GM23338 (cell line): ENCODE results near the gene IGDCC3. TPM values are rescaled to one million over a fixed set of nuclear protein-coding genes. Genes with fewer than 3 reads are reported as not detected.
A peak's percentile ranks its signal among the peaks of the same experiment; 100 is the strongest.

Source experiments
- ATAC-seq: fragments of 200-7000 bp; cut with Tn5 transposase; 3 replicates; pipeline ENCODE4 v1.9.1; 2020
- DNase-seq: peaks from one replicate; pipeline ENCODE4 v3.0.0-alpha.2; 2015; ENCODE audit warnings: low spot score
- H2AFZ ChIP-seq: fragments of 200-600 bp; sonication (generic); 2 replicates; pipeline ENCODE4 v1.8.0; 2016; ENCODE audit warnings: antibody characterized with exemption, mild to moderate bottlenecking, moderate library complexity
- H3F3A ChIP-seq: fragments of 200-600 bp; sonication (generic); replicated peaks from 2 replicates; pipeline ENCODE4 v1.8.0; 2017; ENCODE audit warnings: antibody characterized with exemption, mixed run types, low read depth
- H3K27ac ChIP-seq: fragments of 200-600 bp; sonication (generic); 2 replicates; pipeline ENCODE4 v1.6.1; 2016; ENCODE audit warnings: low read depth
- H3K27me3 ChIP-seq: fragments of 200-600 bp; sonication (generic); 2 replicates; pipeline ENCODE4 v1.8.0; 2016; ENCODE audit warnings: mild to moderate bottlenecking, mixed run types, moderate library complexity; ENCODE audit not compliant: insufficient read depth
- H3K36me3 ChIP-seq: fragments of 200-600 bp; sonication (generic); 2 replicates; pipeline ENCODE4 v1.8.0; 2016; ENCODE audit warnings: mild to moderate bottlenecking; ENCODE audit not compliant: insufficient read depth
- H3K4me1 ChIP-seq: fragments of 200-600 bp; sonication (generic); 2 replicates; pipeline ENCODE4 v1.8.0; 2016; ENCODE audit warnings: mild to moderate bottlenecking, moderate library complexity; ENCODE audit not compliant: insufficient read depth
- H3K4me2 ChIP-seq: fragments of 200-600 bp; sonication (generic); 2 replicates; pipeline ENCODE4 v1.7.1; 2017; ENCODE audit warnings: mixed run types
- H3K4me3 ChIP-seq: fragments of 200-600 bp; sonication (generic); 2 replicates; pipeline ENCODE4 v1.6.1; 2016; ENCODE audit warnings: mixed run types
- H3K79me2 ChIP-seq: fragments of 200-600 bp; sonication (generic); replicated peaks from 2 replicates; pipeline ENCODE4 v1.8.0; 2017; ENCODE audit warnings: mild to moderate bottlenecking; ENCODE audit not compliant: insufficient read depth
- H3K9me2 ChIP-seq: fragments of 200-600 bp; sonication (generic); 2 replicates; pipeline ENCODE4 v1.8.0; 2017; ENCODE audit not compliant: insufficient read depth
- H4K20me1 ChIP-seq: fragments of 200-600 bp; sonication (generic); replicated peaks from 2 replicates; pipeline ENCODE4 v1.8.0; 2017; ENCODE audit warnings: mild to moderate bottlenecking; ENCODE audit not compliant: insufficient read depth
- H3K27ac Mint-ChIP-seq: 2 replicates; pipeline ENCODE4 v1.8.0; 2020; ENCODE audit warnings: inconsistent platforms, mild to moderate bottlenecking, moderate library complexity, mixed read lengths
- H3K27me3 Mint-ChIP-seq: 3 replicates; pipeline ENCODE4 v1.8.0; 2022; ENCODE audit warnings: low read depth, mild to moderate bottlenecking, moderate library complexity, mixed read lengths, inconsistent platforms; ENCODE audit not compliant: insufficient read depth, poor library complexity
- H3K36me3 Mint-ChIP-seq: 3 replicates; pipeline ENCODE4 v1.8.0; 2021; ENCODE audit warnings: low read depth, mild to moderate bottlenecking, inconsistent platforms, moderate library complexity, mixed read lengths
- H3K4me1 Mint-ChIP-seq: 3 replicates; pipeline ENCODE4 v1.8.0; 2020; ENCODE audit warnings: mild to moderate bottlenecking, inconsistent platforms, mixed read lengths
- H3K4me3 Mint-ChIP-seq: 3 replicates; pipeline ENCODE4 v1.8.0; 2021; ENCODE audit warnings: moderate library complexity, mild to moderate bottlenecking, inconsistent platforms, mixed read lengths
- H3K9me3 Mint-ChIP-seq: 3 replicates; pipeline ENCODE4 v1.8.0; 2020; ENCODE audit warnings: moderate library complexity, mild to moderate bottlenecking, inconsistent platforms, mixed read lengths
- CREB1 ChIP-seq: fragments of 250-450 bp; sonication (Bioruptor Pico); IDR thresholded peaks from 2 replicates; pipeline ENCODE4 v1.5.0; 2020; ENCODE audit warnings: low read depth, mild to moderate bottlenecking, moderate library complexity
- EZH2 ChIP-seq: fragments of 200-600 bp; sonication (generic); IDR thresholded peaks from one replicate; pipeline ENCODE4 v1.8.0; 2017; ENCODE audit warnings: antibody characterized with exemption, mild to moderate bottlenecking, low read depth; ENCODE audit not compliant: unreplicated experiment
- EZH2phosphoT487 ChIP-seq: fragments of 200-600 bp; sonication (generic); IDR thresholded peaks from one replicate; pipeline ENCODE4 v1.8.1; 2018; ENCODE audit warnings: antibody characterized with exemption; ENCODE audit not compliant: unreplicated experiment
- JUNB ChIP-seq: IDR thresholded peaks from one replicate; pipeline ENCODE4 v1.6.1; 2016; ENCODE audit warnings: antibody characterized with exemption; ENCODE audit not compliant: unreplicated experiment
- NANOG ChIP-seq: IDR thresholded peaks from 2 replicates; pipeline ENCODE4 v1.6.1; 2016; ENCODE audit warnings: antibody characterized with exemption, borderline replicate concordance
- POLR2AphosphoS5 ChIP-seq: IDR thresholded peaks from 2 replicates; pipeline ENCODE4 v1.6.1; 2016; ENCODE audit warnings: antibody characterized with exemption, low read depth
- REST ChIP-seq: IDR thresholded peaks from one replicate; pipeline ENCODE4 v1.6.1; 2018; ENCODE audit warnings: antibody characterized with exemption; ENCODE audit not compliant: unreplicated experiment
- STAT1 ChIP-seq: IDR thresholded peaks from one replicate; pipeline ENCODE4 v1.6.1; 2016; ENCODE audit warnings: antibody characterized with exemption; ENCODE audit not compliant: unreplicated experiment
- ZNF114 ChIP-seq: fragments of 250-450 bp; sonication (Bioruptor Pico); IDR thresholded peaks from 2 replicates; pipeline ENCODE4 v1.5.0; 2020; ENCODE audit warnings: mild to moderate bottlenecking, moderate library complexity
- ZNF331 ChIP-seq: fragments of 250-450 bp; sonication (Bioruptor Pico); IDR thresholded peaks from 2 replicates; pipeline ENCODE4 v1.5.0; 2020; ENCODE audit warnings: low read depth, mild to moderate bottlenecking, moderate library complexity
- ZNF462 ChIP-seq: fragments of 250-450 bp; sonication (Bioruptor Pico); IDR thresholded peaks from 2 replicates; pipeline ENCODE4 v1.5.0; 2020; ENCODE audit warnings: mild to moderate bottlenecking, moderate library complexity
- polyA plus RNA-seq: library from polyadenylated mRNA; unstranded; fragments of >200 nt; fragmentation: Nextera tagmentation; extraction: Ambion mirVana; gene quantifications from 2 replicates; pipeline ENCODE4 v1.2.1, GENCODE V29; 2016
- total RNA-seq: library from RNA; depleted of rRNA; stranded (reverse); fragments of >200 nt; shearing (Covaris generic); gene quantifications from 2 replicates; pipeline ENCODE4 v1.2.3, GENCODE V29; 2014
- TF ChIP-seq, protein P1 (sequence below), 2 experiments: fragments of 200-600 bp in 1 of 2; sonication (generic) in 1 of 2; conservative IDR thresholded peaks; 2 replicates each; pipeline versions ENCODE4 v1.5.1 to v1.6.1; 2016 to 2017; ENCODE audit warnings: antibody characterized with exemption in 2 of 2, low read depth in 2 of 2, mild to moderate bottlenecking in 2 of 2, moderate library complexity in 1 of 2
- TF ChIP-seq, protein P2 (sequence below): IDR thresholded peaks from 2 replicates; pipeline ENCODE4 v1.6.1; 2016; ENCODE audit warnings: antibody characterized with exemption

Gene IGDCC3
- total and polyA plus RNA-seq, 2 experiments from 2014 or later: 15.3 to 30.7 TPM

DNA sequence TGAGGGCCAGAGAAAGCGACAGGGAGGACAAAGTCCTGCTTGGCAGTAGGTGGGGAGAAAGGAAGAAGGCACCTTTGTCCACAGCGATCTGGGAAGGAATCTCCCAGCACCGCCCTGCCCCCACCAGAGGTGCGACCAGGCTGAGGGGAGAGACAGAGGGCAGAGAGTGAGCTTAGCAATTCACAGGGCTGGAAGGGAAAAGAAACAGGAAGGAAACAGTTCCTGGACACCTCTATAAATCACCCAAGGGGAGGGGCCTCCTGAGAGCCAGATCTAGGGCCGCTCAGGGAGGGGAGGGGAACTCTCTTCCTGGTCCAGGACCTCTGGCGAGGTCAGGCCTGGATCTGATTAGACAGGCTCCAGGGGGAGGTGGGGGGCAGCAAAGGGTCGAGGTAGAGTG is 37.9 kb downstream of the IGDCC3 start:
- Mint-ChIP-seq H3K9me3 (no peaks in the 10 kb centered on the region), H3K27me3 (peaks cover 16% of the 10 kb centered on the region), H3K4me3 (peak overlapping the region; percentile 19; the same call in 1 of the 3 replicates), H3K36me3 (no peaks in the 10 kb centered on the region), H3K4me1 (peaks cover 54% of the 10 kb centered on the region), H3K27ac (0 out of 2 replicates have a peak overlapping the region, but pooled peaks have one; percentile 30)
- peak overlapping the region; percentile 65; the same call in 1 of the 2 replicates for H3K4me2 ChIP-seq
- H3K4me3 ChIP-seq: no peak overlapping the region
- H3K27me3 ChIP-seq: no peaks in the 10 kb centered on the region
- H3F3A ChIP-seq: peaks cover 4% of the 10 kb centered on the region; the same call in 1 of the 2 replicates
- no peaks in the 10 kb centered on the region for H3K79me2 ChIP-seq
- TF ChIP-seq, protein P1, sequence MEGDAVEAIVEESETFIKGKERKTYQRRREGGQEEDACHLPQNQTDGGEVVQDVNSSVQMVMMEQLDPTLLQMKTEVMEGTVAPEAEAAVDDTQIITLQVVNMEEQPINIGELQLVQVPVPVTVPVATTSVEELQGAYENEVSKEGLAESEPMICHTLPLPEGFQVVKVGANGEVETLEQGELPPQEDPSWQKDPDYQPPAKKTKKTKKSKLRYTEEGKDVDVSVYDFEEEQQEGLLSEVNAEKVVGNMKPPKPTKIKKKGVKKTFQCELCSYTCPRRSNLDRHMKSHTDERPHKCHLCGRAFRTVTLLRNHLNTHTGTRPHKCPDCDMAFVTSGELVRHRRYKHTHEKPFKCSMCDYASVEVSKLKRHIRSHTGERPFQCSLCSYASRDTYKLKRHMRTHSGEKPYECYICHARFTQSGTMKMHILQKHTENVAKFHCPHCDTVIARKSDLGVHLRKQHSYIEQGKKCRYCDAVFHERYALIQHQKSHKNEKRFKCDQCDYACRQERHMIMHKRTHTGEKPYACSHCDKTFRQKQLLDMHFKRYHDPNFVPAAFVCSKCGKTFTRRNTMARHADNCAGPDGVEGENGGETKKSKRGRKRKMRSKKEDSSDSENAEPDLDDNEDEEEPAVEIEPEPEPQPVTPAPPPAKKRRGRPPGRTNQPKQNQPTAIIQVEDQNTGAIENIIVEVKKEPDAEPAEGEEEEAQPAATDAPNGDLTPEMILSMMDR (conservative IDR thresholded peaks at IDR 0.05; ENCODE audit: low read depth in 2 of 2): no peak
- TF ChIP-seq POLR2AphosphoS5: no peak
- TF ChIP-seq EZH2phosphoT487: no peak
- TF ChIP-seq ZNF462: no peak
- no peak for TF ChIP-seq CREB1 (CRISPR knock-in tag)
- TF ChIP-seq, protein P2, sequence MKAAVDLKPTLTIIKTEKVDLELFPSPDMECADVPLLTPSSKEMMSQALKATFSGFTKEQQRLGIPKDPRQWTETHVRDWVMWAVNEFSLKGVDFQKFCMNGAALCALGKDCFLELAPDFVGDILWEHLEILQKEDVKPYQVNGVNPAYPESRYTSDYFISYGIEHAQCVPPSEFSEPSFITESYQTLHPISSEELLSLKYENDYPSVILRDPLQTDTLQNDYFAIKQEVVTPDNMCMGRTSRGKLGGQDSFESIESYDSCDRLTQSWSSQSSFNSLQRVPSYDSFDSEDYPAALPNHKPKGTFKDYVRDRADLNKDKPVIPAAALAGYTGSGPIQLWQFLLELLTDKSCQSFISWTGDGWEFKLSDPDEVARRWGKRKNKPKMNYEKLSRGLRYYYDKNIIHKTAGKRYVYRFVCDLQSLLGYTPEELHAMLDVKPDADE: no peak
- no peak for TF ChIP-seq STAT1
- TF ChIP-seq ZNF114 (CRISPR knock-in tag): no peak
- TF ChIP-seq REST: no peak
- TF ChIP-seq EZH2: no peak
- no peak for TF ChIP-seq NANOG
- no peak for TF ChIP-seq JUNB
- TF ChIP-seq ZNF331 (CRISPR knock-in tag): no peak
- H4K20me1 ChIP-seq: peaks cover 4% of the 10 kb centered on the region; the same call in 1 of the 2 replicates
- H3K27ac ChIP-seq: no peak overlapping the region
- H3K9me2 ChIP-seq: no peaks in the 10 kb centered on the region
- H3K36me3 ChIP-seq: no peaks in the 10 kb centered on the region
- no peak overlapping the region for H2AFZ ChIP-seq
- ATAC-seq (peak; percentile 18), DNase-seq (peak; percentile 44)
- H3K4me1 ChIP-seq: peaks cover 49% of the 10 kb centered on the region
